ENCODE data around the gene TMEM132C. TPM values are rescaled to one million over a fixed set of nuclear protein-coding genes. Genes with fewer than 3 reads are reported as not detected.

TMEM132C gene
- total and polyA plus RNA-seq, 2 experiments from 2014 or later: not detected

DNA sequence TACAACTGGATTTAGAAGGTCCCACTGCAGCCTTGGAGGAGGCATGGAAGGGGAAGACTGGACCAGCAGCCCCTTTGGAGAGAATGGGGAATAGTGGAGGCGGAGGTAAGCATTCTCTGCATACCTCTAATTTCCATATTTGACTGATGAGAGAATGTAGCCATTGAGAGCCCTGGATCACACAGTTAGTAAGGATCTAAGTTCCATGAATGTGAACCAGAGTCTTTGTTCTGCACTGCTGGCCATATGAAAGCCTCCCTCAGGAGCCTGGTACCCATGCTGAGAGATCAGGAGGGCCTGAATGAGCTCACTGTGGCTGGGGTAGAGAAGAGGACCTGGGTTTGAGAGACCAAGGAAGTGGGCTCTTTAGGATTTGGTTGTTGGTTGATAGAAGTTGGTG, 192.1 kb downstream of the TMEM132C start (continued):
- TF ChIP-seq, protein P1, sequence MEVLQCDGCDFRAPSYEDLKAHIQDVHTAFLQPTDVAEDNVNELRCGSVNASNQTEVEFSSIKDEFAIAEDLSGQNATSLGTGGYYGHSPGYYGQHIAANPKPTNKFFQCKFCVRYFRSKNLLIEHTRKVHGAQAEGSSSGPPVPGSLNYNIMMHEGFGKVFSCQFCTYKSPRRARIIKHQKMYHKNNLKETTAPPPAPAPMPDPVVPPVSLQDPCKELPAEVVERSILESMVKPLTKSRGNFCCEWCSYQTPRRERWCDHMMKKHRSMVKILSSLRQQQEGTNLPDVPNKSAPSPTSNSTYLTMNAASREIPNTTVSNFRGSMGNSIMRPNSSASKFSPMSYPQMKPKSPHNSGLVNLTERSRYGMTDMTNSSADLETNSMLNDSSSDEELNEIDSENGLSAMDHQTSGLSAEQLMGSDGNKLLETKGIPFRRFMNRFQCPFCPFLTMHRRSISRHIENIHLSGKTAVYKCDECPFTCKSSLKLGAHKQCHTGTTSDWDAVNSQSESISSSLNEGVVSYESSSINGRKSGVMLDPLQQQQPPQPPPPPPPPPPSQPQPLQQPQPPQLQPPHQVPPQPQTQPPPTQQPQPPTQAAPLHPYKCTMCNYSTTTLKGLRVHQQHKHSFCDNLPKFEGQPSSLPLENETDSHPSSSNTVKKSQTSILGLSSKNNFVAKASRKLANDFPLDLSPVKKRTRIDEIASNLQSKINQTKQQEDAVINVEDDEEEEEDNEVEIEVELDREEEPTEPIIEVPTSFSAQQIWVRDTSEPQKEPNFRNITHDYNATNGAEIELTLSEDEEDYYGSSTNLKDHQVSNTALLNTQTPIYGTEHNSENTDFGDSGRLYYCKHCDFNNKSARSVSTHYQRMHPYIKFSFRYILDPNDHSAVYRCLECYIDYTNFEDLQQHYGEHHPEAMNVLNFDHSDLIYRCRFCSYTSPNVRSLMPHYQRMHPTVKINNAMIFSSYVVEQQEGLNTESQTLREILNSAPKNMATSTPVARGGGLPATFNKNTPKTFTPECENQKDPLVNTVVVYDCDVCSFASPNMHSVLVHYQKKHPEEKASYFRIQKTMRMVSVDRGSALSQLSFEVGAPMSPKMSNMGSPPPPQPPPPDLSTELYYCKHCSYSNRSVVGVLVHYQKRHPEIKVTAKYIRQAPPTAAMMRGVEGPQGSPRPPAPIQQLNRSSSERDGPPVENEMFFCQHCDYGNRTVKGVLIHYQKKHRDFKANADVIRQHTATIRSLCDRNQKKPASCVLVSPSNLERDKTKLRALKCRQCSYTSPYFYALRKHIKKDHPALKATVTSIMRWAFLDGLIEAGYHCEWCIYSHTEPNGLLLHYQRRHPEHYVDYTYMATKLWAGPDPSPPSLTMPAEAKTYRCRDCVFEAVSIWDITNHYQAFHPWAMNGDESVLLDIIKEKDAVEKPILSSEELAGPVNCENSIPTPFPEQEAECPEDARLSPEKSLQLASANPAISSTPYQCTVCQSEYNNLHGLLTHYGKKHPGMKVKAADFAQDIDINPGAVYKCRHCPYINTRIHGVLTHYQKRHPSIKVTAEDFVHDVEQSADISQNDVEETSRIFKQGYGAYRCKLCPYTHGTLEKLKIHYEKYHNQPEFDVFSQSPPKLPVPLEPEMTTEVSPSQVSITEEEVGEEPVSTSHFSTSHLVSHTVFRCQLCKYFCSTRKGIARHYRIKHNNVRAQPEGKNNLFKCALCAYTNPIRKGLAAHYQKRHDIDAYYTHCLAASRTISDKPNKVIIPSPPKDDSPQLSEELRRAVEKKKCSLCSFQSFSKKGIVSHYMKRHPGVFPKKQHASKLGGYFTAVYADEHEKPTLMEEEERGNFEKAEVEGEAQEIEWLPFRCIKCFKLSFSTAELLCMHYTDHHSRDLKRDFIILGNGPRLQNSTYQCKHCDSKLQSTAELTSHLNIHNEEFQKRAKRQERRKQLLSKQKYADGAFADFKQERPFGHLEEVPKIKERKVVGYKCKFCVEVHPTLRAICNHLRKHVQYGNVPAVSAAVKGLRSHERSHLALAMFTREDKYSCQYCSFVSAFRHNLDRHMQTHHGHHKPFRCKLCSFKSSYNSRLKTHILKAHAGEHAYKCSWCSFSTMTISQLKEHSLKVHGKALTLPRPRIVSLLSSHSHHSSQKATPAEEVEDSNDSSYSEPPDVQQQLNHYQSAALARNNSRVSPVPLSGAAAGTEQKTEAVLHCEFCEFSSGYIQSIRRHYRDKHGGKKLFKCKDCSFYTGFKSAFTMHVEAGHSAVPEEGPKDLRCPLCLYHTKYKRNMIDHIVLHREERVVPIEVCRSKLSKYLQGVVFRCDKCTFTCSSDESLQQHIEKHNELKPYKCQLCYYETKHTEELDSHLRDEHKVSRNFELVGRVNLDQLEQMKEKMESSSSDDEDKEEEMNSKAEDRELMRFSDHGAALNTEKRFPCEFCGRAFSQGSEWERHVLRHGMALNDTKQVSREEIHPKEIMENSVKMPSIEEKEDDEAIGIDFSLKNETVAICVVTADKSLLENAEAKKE (CRISPR knock-in tag; IDR thresholded peaks at IDR 0.05): no peak
- no peak for TF ChIP-seq JUNB (IDR thresholded peaks at IDR 0.05; ENCODE audit: unreplicated experiment)
- TF ChIP-seq NANOG (IDR thresholded peaks at IDR 0.05; ENCODE audit: borderline replicate concordance): no peak
- TF ChIP-seq EZH2 (IDR thresholded peaks at IDR 0.05; ENCODE audit: low read depth, unreplicated experiment): no peak
- TF ChIP-seq CREB1 (CRISPR knock-in tag; IDR thresholded peaks at IDR 0.05; ENCODE audit: low read depth): no peak

DNA sequence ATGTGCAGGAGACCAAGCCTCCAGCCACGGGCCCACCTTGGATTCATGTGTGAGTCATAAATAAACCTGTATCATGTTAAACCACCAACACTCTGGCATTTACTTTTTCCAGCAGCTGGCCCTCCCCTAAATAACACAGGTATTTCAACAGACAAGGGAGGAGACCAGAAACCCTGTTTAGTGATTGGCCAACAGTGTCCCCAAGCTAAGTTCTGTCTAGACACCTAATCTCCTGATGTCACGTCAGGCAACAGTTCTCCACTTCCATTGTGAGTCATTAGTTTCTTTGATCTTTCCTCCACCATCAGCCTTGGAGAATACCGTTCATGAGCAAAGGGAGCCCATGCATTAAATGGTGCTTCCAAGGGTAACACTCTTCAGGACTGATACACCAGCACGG, 196.9 kb downstream of the TMEM132C start:
- Histone ChIP-seq H3K4me3 (no peak overlapping the region), H3K4me1 (ENCODE audit: insufficient read depth) (no peaks in the 10 kb centered on the region), H2AFZ (no peak overlapping the region), H4K20me1 (replicated peaks; ENCODE audit: insufficient read depth) (no peaks in the 10 kb centered on the region), H3K36me3 (ENCODE audit: insufficient read depth) (no peaks in the 10 kb centered on the region), H3K27me3 (ENCODE audit: insufficient read depth) (no peaks in the 10 kb centered on the region), H3F3A (replicated peaks; ENCODE audit: low read depth) (no peaks in the 10 kb centered on the region), H3K4me2 (no peak overlapping the region), H3K27ac (ENCODE audit: low read depth) (no peak overlapping the region), H3K9me2 (ENCODE audit: insufficient read depth) (no peaks in the 10 kb centered on the region), H3K79me2 (replicated peaks; ENCODE audit: insufficient read depth) (no peaks in the 10 kb centered on the region)
- no peak overlapping the region for H3K27ac Mint-ChIP-seq
- peaks cover 45% of the 10 kb centered on the region for H3K36me3 Mint-ChIP-seq (ENCODE audit: low read depth)
- H3K4me1 Mint-ChIP-seq: no peaks in the 10 kb centered on the region
- no peak for ATAC-seq
- peaks cover 98% of the 10 kb centered on the region for H3K9me3 Mint-ChIP-seq
- no peak for DNase-seq (ENCODE audit: low spot score)
- no peak overlapping the region for H3K4me3 Mint-ChIP-seq
- H3K27me3 Mint-ChIP-seq (ENCODE audit: insufficient read depth, low read depth, poor library complexity): peaks cover 16% of the 10 kb centered on the region
- TF ChIP-seq, protein P1 (CRISPR knock-in tag; IDR thresholded peaks at IDR 0.05): no peak
- no peak for TF ChIP-seq ZNF114 (CRISPR knock-in tag; IDR thresholded peaks at IDR 0.05)
- no peak for TF ChIP-seq EZH2phosphoT487 (IDR thresholded peaks at IDR 0.05; ENCODE audit: unreplicated experiment)
- TF ChIP-seq, protein P2, sequence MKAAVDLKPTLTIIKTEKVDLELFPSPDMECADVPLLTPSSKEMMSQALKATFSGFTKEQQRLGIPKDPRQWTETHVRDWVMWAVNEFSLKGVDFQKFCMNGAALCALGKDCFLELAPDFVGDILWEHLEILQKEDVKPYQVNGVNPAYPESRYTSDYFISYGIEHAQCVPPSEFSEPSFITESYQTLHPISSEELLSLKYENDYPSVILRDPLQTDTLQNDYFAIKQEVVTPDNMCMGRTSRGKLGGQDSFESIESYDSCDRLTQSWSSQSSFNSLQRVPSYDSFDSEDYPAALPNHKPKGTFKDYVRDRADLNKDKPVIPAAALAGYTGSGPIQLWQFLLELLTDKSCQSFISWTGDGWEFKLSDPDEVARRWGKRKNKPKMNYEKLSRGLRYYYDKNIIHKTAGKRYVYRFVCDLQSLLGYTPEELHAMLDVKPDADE (IDR thresholded peaks at IDR 0.05): no peak

All from GM23338 (cell line).